Measurements from ENCODE around the gene CD226. TPM values are rescaled to one million over a fixed set of nuclear protein-coding genes. Genes with fewer than 3 reads are reported as not detected.
"Not testable (repeated sequence)": the region's sequence is repeated elsewhere in the genome, so short reads cannot be mapped to it uniquely, and the experiment has no call there.

CD226 gene
- total and polyA plus RNA-seq, 10 of the 15 experiments (the other 5 are each of a cell fraction or from before 2014, with no cell fraction given) = 12.9 to 68.8 (median 47.3) TPM

GRCh38 chr18:69941183-69941582 lies 6.5 kb downstream of the CD226 start:
- H3K4me1 ChIP-seq (ENCODE audit: control insufficient read depth, insufficient read depth, low read length) = peaks cover 37% of the 10 kb centered on the region
- FAIRE-seq (no peak), DNase-seq (ENCODE audit: low read depth, low spot score) (no peak), ATAC-seq (no peak)
- H3K36me3 ChIP-seq (ENCODE audit: control insufficient read depth in 2 of 2, insufficient read depth in 2 of 2, low read length in 1 of 2) = peaks cover 0 to 24% of the 10 kb centered on the region in 2 experiments; a peak in 2 of 4 replicates
- TF ChIP-seq MEF2A (IDR thresholded peaks at IDR 0.05; ENCODE audit: insufficient read depth, low read depth, low read length) (no peak), POLR2A (IDR thresholded peaks at IDR 0.05; ENCODE audit: low read depth, low read length) (peak; percentile 49; the same call in 1 of the 2 replicates), NR2C2 (IDR thresholded peaks at IDR 0.05; ENCODE audit: borderline replicate concordance, control insufficient read depth, insufficient read length, low read depth) (no peak), SMARCA5 (IDR thresholded peaks at IDR 0.05) (no peak), SIX5 (IDR thresholded peaks at IDR 0.05; ENCODE audit: low read depth, low read length, severe bottlenecking) (no peak)
- POLR2A ChIA-PET = no interaction called here
- intact Hi-C loops (cut with micrococcal nuclease; ENCODE audit: unreplicated experiment) = no loop called here
- CTCF ChIA-PET = no interaction called here
- H3K4me2 ChIP-seq (ENCODE audit: control insufficient read depth, insufficient read depth) = peak overlapping the region; percentile 53; the same call in 1 of the 2 replicates
- H3K4me3 ChIP-seq = peak overlapping the region; percentile 23; the same call in 1 of the 2 replicates
- H3K9ac ChIP-seq (ENCODE audit: control insufficient read depth, insufficient read depth, low read length) = no peak overlapping the region
- SMC1A ChIA-PET (ENCODE audit: uncharacterized antibody, unreplicated experiment) = no interaction called here
- RAD21 ChIA-PET (ENCODE audit: unreplicated experiment) = no interaction called here
- no peaks in the 10 kb centered on the region for H4K20me1 ChIP-seq (ENCODE audit: control insufficient read depth, insufficient read depth)
- peaks cover 35% of the 10 kb centered on the region for H3K9me3 ChIP-seq (replicated peaks; ENCODE audit: control insufficient read depth, insufficient read depth, low read length)
- no peak overlapping the region for H2AFZ ChIP-seq (ENCODE audit: control insufficient read depth, low read depth, low read length)
- BruUV-seq (replicated peaks) = no TSS peak
- in situ Hi-C loops (cut with MboI) = no loop called here
- 100% methylated on average over 1 of the region's 1 CpG for WGBS (ENCODE audit: insufficient coverage, insufficient replicate concordance, low lambda C conversion rate, missing lambda C conversion rate)
- no peaks in the 10 kb centered on the region for H3K27me3 ChIP-seq (replicated peaks in 1 of 2; ENCODE audit: control insufficient read depth in 2 of 2, insufficient read depth in 2 of 2, low read length in 1 of 2)
- H3K79me2 ChIP-seq (ENCODE audit: control insufficient read depth, insufficient read depth, low read length) = peaks cover 87% of the 10 kb centered on the region
- H3K27ac ChIP-seq (ENCODE audit: control insufficient read depth, insufficient read depth) = peak overlapping the region; percentile 63

GRCh38 chr18:69939812-69940211 lies 7.9 kb downstream of the CD226 start:
- H3K27me3 ChIP-seq (replicated peaks in 1 of 2; ENCODE audit: control insufficient read depth in 2 of 2, insufficient read depth in 2 of 2, low read length in 1 of 2); BruUV-seq (replicated peaks); H2AFZ ChIP-seq (ENCODE audit: control insufficient read depth, low read depth, low read length); RAD21 ChIA-PET (ENCODE audit: unreplicated experiment); H4K20me1 ChIP-seq (ENCODE audit: control insufficient read depth, insufficient read depth); in situ Hi-C loops (cut with MboI); CTCF ChIA-PET; POLR2A ChIA-PET; ATAC-seq; intact Hi-C loops (cut with micrococcal nuclease; ENCODE audit: unreplicated experiment); FAIRE-seq; H3K9ac ChIP-seq (ENCODE audit: control insufficient read depth, insufficient read depth, low read length); H3K4me3 ChIP-seq; DNase-seq (ENCODE audit: low read depth, low spot score): not testable (repeated sequence)
- Histone ChIP-seq H3K27ac (ENCODE audit: control insufficient read depth, insufficient read depth) (peak overlapping the region; percentile 63), H3K4me2 (ENCODE audit: control insufficient read depth, insufficient read depth) (0 out of 2 replicates have a peak overlapping the region, but pooled peaks have one; percentile 30), H3K9me3 (replicated peaks; ENCODE audit: control insufficient read depth, insufficient read depth, low read length) (peaks cover 34% of the 10 kb centered on the region), H3K36me3 (ENCODE audit: control insufficient read depth in 2 of 2, insufficient read depth in 2 of 2, low read length in 1 of 2) (peaks cover 0 to 26% of the 10 kb centered on the region in 2 experiments; a peak in 2 of 4 replicates), H3K4me1 (ENCODE audit: control insufficient read depth, insufficient read depth, low read length) (peaks cover 47% of the 10 kb centered on the region), H3K79me2 (ENCODE audit: control insufficient read depth, insufficient read depth, low read length) (peaks cover 76% of the 10 kb centered on the region)
- SMC1A ChIA-PET (ENCODE audit: uncharacterized antibody, unreplicated experiment) = interaction anchor here (1.0 kb wide), 1 partner anchor 219 kb away, joined by 3 read pairs; no protein-coding TSS in a partner anchor
- WGBS (ENCODE audit: insufficient coverage, insufficient replicate concordance, low lambda C conversion rate, missing lambda C conversion rate) = 54% methylated on average over 4 of the region's 4 CpGs
- 0 out of 2 replicates have a peak, but pooled peaks have one; percentile 42 for TF ChIP-seq FOXM1 (IDR thresholded peaks at IDR 0.05; ENCODE audit: low read depth, low read length)
- TF ChIP-seq TCF12 (IDR thresholded peaks at IDR 0.05; ENCODE audit: low read depth, low read length) = peak; percentile 47; the same call in 1 of the 2 replicates
- TF ChIP-seq ATF2 (IDR thresholded peaks at IDR 0.05; ENCODE audit: low read length) = peak; percentile 87
- TF ChIP-seq PML (IDR thresholded peaks at IDR 0.05; ENCODE audit: low read length) = 0 out of 2 replicates have a peak, but pooled peaks have one; percentile 17
- TF ChIP-seq BHLHE40 (IDR thresholded peaks at IDR 0.05; ENCODE audit: borderline replicate concordance in 1 of 2, low read depth in 2 of 2, low read length in 1 of 2) = peak in 1 of 2 experiments; percentile 47; a peak in 1 of 4 replicates
- TF ChIP-seq ZBED1 (IDR thresholded peaks at IDR 0.05; ENCODE audit: borderline replicate concordance) = peak; percentile 69; the same call in 1 of the 2 replicates
- TF ChIP-seq YY1 (IDR thresholded peaks at IDR 0.05; ENCODE audit: low read depth, low read length) = peak; percentile 37; the same call in 1 of the 2 replicates
- peak; percentile 87 for TF ChIP-seq BCL3 (IDR thresholded peaks at IDR 0.05; ENCODE audit: borderline replicate concordance, insufficient read depth, low read depth, low read length, poor library complexity, severe bottlenecking)
- TF ChIP-seq NFIC (IDR thresholded peaks at IDR 0.05; ENCODE audit: low read depth, low read length) = peak; percentile 55; the same call in 1 of the 2 replicates
- TF ChIP-seq CBFB (IDR thresholded peaks at IDR 0.05; ENCODE audit: low read depth) = 0 out of 2 replicates have a peak, but pooled peaks have one; percentile 35
- peak; percentile 34; the same call in 1 of the 2 replicates for TF ChIP-seq RAD51 (IDR thresholded peaks at IDR 0.05)
- peak; percentile 55 for TF ChIP-seq RUNX3 (IDR thresholded peaks at IDR 0.05; ENCODE audit: low read length)
